HEK293 (cell line): ENCODE results near the gene BCAS3.

Source experiments
- HOXD13 ChIP-seq: sonication (generic); formaldehyde crosslinking; IDR thresholded peaks from 2 replicates; pipeline ENCODE4 v1.8.0; 2022; ENCODE audit warnings: missing genetic modification reagents, borderline replicate concordance
- ZBTB1 ChIP-seq: fragments of 450-650 bp; formaldehyde crosslinking; IDR thresholded peaks from 2 replicates; pipeline ENCODE4 v1.5.1; 2016; ENCODE audit warnings: missing biosample characterization, missing genetic modification characterization
- ZNF121 ChIP-seq: fragments of 450-650 bp; formaldehyde crosslinking; IDR thresholded peaks from 2 replicates; pipeline ENCODE4 v1.5.1; 2016; ENCODE audit warnings: missing biosample characterization, missing genetic modification characterization
- ZNF248 ChIP-seq: fragments of 450-650 bp; formaldehyde crosslinking; IDR thresholded peaks from 2 replicates; pipeline ENCODE4 v1.5.1; 2017; ENCODE audit warnings: missing biosample characterization, missing genetic modification characterization
- ZNF302 ChIP-seq: fragments of 450-650 bp; formaldehyde crosslinking; IDR thresholded peaks from 2 replicates; pipeline ENCODE4 v1.5.1; 2016; ENCODE audit warnings: missing biosample characterization, missing genetic modification characterization, low read depth
- TF ChIP-seq, protein P1 (sequence below): fragments of 450-650 bp; formaldehyde crosslinking; IDR thresholded peaks from 2 replicates; pipeline ENCODE4 v1.5.1; 2016; ENCODE audit warnings: missing biosample characterization, missing genetic modification characterization

DNA sequence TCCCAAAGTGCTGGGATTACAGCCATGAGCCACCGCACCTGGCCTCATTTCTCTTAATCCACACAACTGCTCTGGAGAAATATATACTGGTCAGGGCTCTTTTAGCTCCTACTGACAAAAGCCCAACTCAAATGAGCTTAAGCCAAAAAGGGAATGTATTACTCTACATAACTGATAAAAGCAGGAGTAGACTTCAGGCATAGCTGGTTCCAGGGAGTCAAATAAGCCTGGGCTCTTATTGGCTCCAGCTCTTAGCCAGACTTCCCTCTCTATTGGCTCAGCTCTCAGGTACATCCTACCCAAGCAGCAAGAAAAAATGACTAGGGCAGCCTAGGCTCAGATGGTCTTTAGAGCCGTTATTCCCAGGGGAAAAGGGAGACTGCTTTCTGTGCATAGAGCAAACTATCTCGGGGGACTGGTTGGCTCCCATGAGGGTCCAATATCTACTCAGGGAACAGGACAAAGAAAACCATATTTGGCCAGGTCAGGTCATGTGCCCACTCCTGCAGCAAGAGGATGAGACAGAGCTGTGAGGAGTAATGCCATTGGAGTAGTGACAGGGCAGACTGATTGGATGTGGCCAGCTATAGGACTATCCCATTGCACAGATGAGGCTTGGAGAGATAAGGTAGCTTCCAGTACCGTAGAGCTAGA, 743.2 kb downstream of the BCAS3 start:
- TF ChIP-seq ZNF248 (tag by site-specific recombination) (no peak), ZBTB1 (no peak), ZNF121 (tag by site-specific recombination) (no peak), ZNF302 (tag by site-specific recombination) (no peak), HOXD13 (CRISPR knock-in tag) (no peak)
- TF ChIP-seq, protein P1, sequence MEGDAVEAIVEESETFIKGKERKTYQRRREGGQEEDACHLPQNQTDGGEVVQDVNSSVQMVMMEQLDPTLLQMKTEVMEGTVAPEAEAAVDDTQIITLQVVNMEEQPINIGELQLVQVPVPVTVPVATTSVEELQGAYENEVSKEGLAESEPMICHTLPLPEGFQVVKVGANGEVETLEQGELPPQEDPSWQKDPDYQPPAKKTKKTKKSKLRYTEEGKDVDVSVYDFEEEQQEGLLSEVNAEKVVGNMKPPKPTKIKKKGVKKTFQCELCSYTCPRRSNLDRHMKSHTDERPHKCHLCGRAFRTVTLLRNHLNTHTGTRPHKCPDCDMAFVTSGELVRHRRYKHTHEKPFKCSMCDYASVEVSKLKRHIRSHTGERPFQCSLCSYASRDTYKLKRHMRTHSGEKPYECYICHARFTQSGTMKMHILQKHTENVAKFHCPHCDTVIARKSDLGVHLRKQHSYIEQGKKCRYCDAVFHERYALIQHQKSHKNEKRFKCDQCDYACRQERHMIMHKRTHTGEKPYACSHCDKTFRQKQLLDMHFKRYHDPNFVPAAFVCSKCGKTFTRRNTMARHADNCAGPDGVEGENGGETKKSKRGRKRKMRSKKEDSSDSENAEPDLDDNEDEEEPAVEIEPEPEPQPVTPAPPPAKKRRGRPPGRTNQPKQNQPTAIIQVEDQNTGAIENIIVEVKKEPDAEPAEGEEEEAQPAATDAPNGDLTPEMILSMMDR (tag by site-specific recombination): no peak
